AG04449 (cell line): Measurements from ENCODE around the gene TCEA2.

Experiments
- CTCF ChIA-PET: fragments of 350-600 bp; formaldehyde crosslinking; extraction: SDS; loops from one replicate; lab custom pipeline; 2021; ENCODE audit warnings: antibody characterized with exemption; lab: Yijun Ruan, JAX
- POLR2A ChIA-PET: fragments of 400-600, 350-600 bp; formaldehyde crosslinking; extraction: SDS; loops from one replicate; lab custom pipeline; 2020; ENCODE audit warnings: antibody characterized with exemption, inconsistent platforms; lab: Yijun Ruan, JAX
- DNase-seq: peaks from one replicate; pipeline ENCODE4 v3.0.0-alpha.2; 2010; ENCODE audit warnings: low read depth, low spot score
- H3K4me3 ChIP-seq: 2 replicates; pipeline ENCODE4 v1.5.1; 2011; ENCODE audit warnings: low read depth, mild to moderate bottlenecking, control low read depth, low read length
- CTCF ChIP-seq: IDR thresholded peaks from one replicate; pipeline ENCODE4 v1.5.1; 2011; ENCODE audit warnings: mild to moderate bottlenecking, moderate library complexity, low read length, control low read depth, inconsistent platforms; ENCODE audit not compliant: insufficient read depth; ENCODE audit errors: missing control alignments

The TCEA2 gene

GRCh38 chr20:64119301-64119680, 56.3 kb downstream of the TCEA2 start:
- H3K4me3 ChIP-seq, result no peak overlapping the region
- no peak for DNase-seq
- no peak for TF ChIP-seq CTCF
- ChIA-PET POLR2A (interaction anchor here (0.7 kb wide), 1 partner anchor 57 kb away, joined by 3 read pairs; no protein-coding TSS in a partner anchor), CTCF (interaction anchor here (1.0 to 4.8 kb wide), 13 partner anchors 10 to 623 kb away, joined by 3 to 69 read pairs (median 6); partner anchors contain the start of genes C20orf204, LKAAEAR1, NPBWR2 and OPRL1)

GRCh38 chr20:64119681-64120341, 56.8 kb downstream of the TCEA2 start:
- no peak for DNase-seq
- ChIA-PET POLR2A (no interaction called here), CTCF (interaction anchor here (0.6 to 4.8 kb wide), 26 partner anchors 10 to 624 kb away, joined by 3 to 69 read pairs (median 4); partner anchors contain the start of genes C20orf204, LKAAEAR1, NPBWR2 and OPRL1)
- TF ChIP-seq CTCF, result no peak
- H3K4me3 ChIP-seq, result no peak overlapping the region

GRCh38 chr20:64121586-64121985, 58.6 kb downstream of the TCEA2 start:
- no peak overlapping the region for H3K4me3 ChIP-seq
- ChIA-PET POLR2A (no interaction called here), CTCF (interaction anchor here (0.8 to 4.8 kb wide), 17 partner anchors 12 to 898 kb away, joined by 3 to 69 read pairs (median 6); partner anchors contain the start of genes C20orf204, LKAAEAR1, NPBWR2 and OPRL1)
- no peak for TF ChIP-seq CTCF
- no peak for DNase-seq
